Testis (tissue), 3 donors: ENCODE data around the gene LRRC4C. TPM values are rescaled to one million over a fixed set of nuclear protein-coding genes. Genes with fewer than 3 reads are reported as not detected.

Experiments used
- DNase-seq: peaks from one replicate; pipeline ENCODE4 v3.0.0-alpha.2; 2019
- H3K27ac ChIP-seq, 2 donors: fragments of 200-600 bp; sonication (generic); one replicate each; pipeline ENCODE4 v1.5.1; 2019
- H3K27me3 ChIP-seq: fragments of 200-600 bp; sonication (generic); one replicate; pipeline ENCODE4 v1.5.1; 2019
- H3K36me3 ChIP-seq: fragments of 200-600 bp; sonication (generic); one replicate; pipeline ENCODE4 v1.5.1; 2017; ENCODE audit warnings: low read depth; ENCODE audit errors: missing control alignments
- H3K4me1 ChIP-seq: fragments of 200-600 bp; sonication (generic); one replicate; pipeline ENCODE4 v1.5.1; 2019
- H3K4me3 ChIP-seq, 2 donors: fragments of 200-600 bp; sonication (generic); one replicate each; pipeline ENCODE4 v1.5.1; 2017 to 2019
- H3K9me3 ChIP-seq: fragments of 200-600 bp; sonication (generic); one replicate; pipeline ENCODE4 v1.5.1; 2017
- POLR2A ChIP-seq: fragments of 450-650 bp; IDR thresholded peaks from one replicate; pipeline ENCODE4 v1.6.1; 2017; ENCODE audit warnings: antibody characterized with exemption, mild to moderate bottlenecking, moderate library complexity
- WGBS, 2 donors: methylation state at CpG; one replicate each; pipeline ENCODE4 v1.1.5; 2018; 5-methylcytosine and 5-hydroxymethylcytosine counted together
- intact Hi-C: fragments of 100-400 bp; cut with DNase I; formaldehyde crosslinking; loops from one replicate; pipeline ENCODE4 v1.15.1; 2023; ENCODE audit warnings: low total_unique reads
- polyA plus RNA-seq: library from polyadenylated mRNA; stranded (reverse); fragments of 350-450 nt; fragmentation: Illumina TruSeq; extraction: RNeasy Lipid Tissue Mini Kit (QIAGEN cat#74804); gene quantifications from one replicate; pipeline ENCODE4 v1.2.3, GENCODE V29; 2014; ENCODE audit warnings: low read depth, low replicate concordance; ENCODE audit not compliant: insufficient read depth
- total RNA-seq, 2 donors: library from RNA; depleted of rRNA; stranded (reverse); fragments of >200 nt; gene quantifications; one replicate each; pipeline ENCODE4 v1.2.3, GENCODE V29; 2016
- TF ChIP-seq, protein P1 (sequence below), 3 experiments: fragments of 450-650 bp in 2 of 3; fragments of 200-600 bp in 1 of 3; sonication (generic) in 1 of 3; IDR thresholded peaks; one replicate each; pipeline ENCODE4 v1.5.1; 2016 to 2019; ENCODE audit warnings: antibody characterized with exemption in 3 of 3, mild to moderate bottlenecking in 2 of 3, moderate library complexity in 1 of 3

The LRRC4C gene
- total and polyA plus RNA-seq, 3 donors from 2014 or later: 0.16 to 0.56 (median 0.45) TPM

DNA sequence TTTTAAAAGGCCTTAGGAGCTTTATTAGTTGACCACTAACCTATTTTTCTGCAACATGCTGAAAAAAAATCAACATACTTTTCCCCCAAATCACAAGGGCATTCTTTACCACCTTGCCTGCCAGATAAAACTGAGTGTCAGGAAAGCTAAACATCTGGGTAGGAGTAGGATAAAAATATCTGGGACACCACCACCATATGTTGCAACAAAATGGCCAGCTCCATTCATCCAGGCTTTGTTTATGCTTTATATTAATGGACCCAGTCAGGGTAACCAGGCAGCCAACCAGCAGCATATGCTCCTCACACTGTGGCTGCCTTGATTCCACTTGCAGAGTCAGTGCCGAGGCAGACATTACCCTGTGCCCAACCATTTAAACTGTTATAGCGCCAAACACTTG, 1024.5 kb downstream of the LRRC4C start:
- Histone ChIP-seq H3K27ac (no peak overlapping the region), H3K9me3 (no peaks in the 10 kb centered on the region), H3K4me1 (no peaks in the 10 kb centered on the region), H3K27me3 (no peaks in the 10 kb centered on the region), H3K36me3 (no peaks in the 10 kb centered on the region), H3K4me3 (no peak overlapping the region)
- 88 to 95% methylated on average over 2 of the region's 2 CpGs for WGBS, 2 donors
- TF ChIP-seq POLR2A: no peak
- TF ChIP-seq, protein P1, sequence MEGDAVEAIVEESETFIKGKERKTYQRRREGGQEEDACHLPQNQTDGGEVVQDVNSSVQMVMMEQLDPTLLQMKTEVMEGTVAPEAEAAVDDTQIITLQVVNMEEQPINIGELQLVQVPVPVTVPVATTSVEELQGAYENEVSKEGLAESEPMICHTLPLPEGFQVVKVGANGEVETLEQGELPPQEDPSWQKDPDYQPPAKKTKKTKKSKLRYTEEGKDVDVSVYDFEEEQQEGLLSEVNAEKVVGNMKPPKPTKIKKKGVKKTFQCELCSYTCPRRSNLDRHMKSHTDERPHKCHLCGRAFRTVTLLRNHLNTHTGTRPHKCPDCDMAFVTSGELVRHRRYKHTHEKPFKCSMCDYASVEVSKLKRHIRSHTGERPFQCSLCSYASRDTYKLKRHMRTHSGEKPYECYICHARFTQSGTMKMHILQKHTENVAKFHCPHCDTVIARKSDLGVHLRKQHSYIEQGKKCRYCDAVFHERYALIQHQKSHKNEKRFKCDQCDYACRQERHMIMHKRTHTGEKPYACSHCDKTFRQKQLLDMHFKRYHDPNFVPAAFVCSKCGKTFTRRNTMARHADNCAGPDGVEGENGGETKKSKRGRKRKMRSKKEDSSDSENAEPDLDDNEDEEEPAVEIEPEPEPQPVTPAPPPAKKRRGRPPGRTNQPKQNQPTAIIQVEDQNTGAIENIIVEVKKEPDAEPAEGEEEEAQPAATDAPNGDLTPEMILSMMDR (IDR thresholded peaks at IDR 0.05): no peak
- intact Hi-C loops: no loop called here
- no peak for DNase-seq

- no peaks in the 10 kb centered on the region for H3K36me3 ChIP-seq
- no peaks in the 10 kb centered on the region for H3K9me3 ChIP-seq
- no peak overlapping the region for H3K4me3 ChIP-seq
- no peak for DNase-seq
- H3K27ac ChIP-seq: no peak overlapping the region
- 81 to 88% methylated on average over 2 of the region's 2 CpGs for WGBS, 2 donors
- TF ChIP-seq, protein P1 (IDR thresholded peaks at IDR 0.05): no peak
- TF ChIP-seq POLR2A: no peak
- no peaks in the 10 kb centered on the region for H3K4me1 ChIP-seq
- H3K27me3 ChIP-seq: no peaks in the 10 kb centered on the region
- intact Hi-C loops: no loop called here
Observed at GRCh38 chr11:40432358-40432757, 1027.1 kb downstream of the LRRC4C start.

DNA sequence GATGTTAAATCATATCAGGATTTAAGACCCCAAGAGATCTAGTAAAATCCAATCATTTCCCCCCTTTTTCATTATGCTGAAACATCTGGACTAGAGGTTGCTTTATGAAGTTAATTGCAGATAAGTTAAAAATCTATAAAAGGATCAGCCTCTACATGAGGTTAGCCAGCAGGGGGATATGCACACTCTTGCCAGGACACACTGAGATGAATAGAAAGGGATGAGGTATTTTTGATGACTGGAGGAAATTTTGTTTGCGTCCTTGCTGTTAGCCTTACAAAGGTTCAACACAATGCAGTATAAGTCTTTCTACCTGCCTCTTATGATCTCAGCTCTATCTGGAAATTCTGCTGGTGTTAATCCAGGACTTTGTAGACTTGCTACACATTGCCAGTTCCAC, 1034.3 kb downstream of the LRRC4C start:
- DNase-seq: no peak
- Histone ChIP-seq H3K4me1 (no peaks in the 10 kb centered on the region), H3K36me3 (no peaks in the 10 kb centered on the region), H3K4me3 (no peak overlapping the region), H3K27me3 (no peaks in the 10 kb centered on the region), H3K27ac (no peak overlapping the region), H3K9me3 (no peaks in the 10 kb centered on the region)
- TF ChIP-seq, protein P1 (IDR thresholded peaks at IDR 0.05): no peak
- TF ChIP-seq POLR2A: no peak
- WGBS, 2 donors: 86 to 91% methylated on average over 1 of the region's 1 CpG
- intact Hi-C loops: no loop called here

DNA sequence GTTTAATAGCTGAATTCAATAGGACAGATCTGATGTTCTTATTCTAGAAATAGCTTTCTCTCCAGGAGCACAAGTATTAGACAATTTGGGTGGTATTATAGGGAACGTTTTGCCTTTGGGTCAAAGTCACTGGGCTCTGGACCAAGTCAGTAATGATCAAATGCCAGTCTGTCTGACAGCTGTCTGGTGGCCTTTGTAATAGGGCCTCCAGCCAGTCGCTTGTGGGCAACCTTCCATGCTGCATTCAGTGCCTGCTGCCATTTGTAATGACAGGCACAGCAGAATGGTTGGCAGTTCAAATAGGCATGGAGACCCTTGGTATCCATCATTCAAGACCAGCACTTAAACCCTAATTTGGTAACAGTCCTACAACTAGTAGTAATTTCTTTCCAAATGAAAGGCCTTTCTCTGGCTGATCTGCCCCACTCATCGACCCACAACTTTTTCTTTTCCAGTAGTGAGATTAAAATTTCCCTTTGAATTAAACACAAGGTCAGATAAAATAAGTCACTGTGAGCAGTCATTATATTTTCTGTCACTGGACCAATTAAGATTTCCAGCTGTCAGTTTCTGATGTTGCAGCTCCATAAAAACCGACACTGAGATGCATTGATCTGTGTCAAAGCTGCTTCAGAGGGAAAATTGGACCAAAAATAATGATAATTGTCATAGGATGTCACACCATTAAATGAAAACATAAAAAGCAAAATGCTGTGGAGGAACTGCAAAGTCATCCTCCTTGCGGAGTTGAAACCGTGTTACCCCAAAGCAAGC, 1038.1 kb downstream of the LRRC4C start:
- no peaks in the 10 kb centered on the region for H3K4me1 ChIP-seq
- DNase-seq: no peak
- H3K36me3 ChIP-seq: no peaks in the 10 kb centered on the region
- H3K27me3 ChIP-seq: no peaks in the 10 kb centered on the region
- no peak overlapping the region for H3K4me3 ChIP-seq
- TF ChIP-seq POLR2A: no peak
- TF ChIP-seq, protein P1 (IDR thresholded peaks at IDR 0.05): no peak
- H3K27ac ChIP-seq: no peak overlapping the region
- WGBS, 2 donors: 82 to 84% methylated on average over 6 of the region's 6 CpGs
- H3K9me3 ChIP-seq: no peaks in the 10 kb centered on the region
- intact Hi-C loops: no loop called here

- TF ChIP-seq, protein P1 (IDR thresholded peaks at IDR 0.05): no peak
- no peak for TF ChIP-seq POLR2A
- Histone ChIP-seq H3K4me3 (no peak overlapping the region), H3K4me1 (no peaks in the 10 kb centered on the region), H3K36me3 (no peaks in the 10 kb centered on the region), H3K9me3 (no peaks in the 10 kb centered on the region), H3K27ac (no peak overlapping the region), H3K27me3 (no peaks in the 10 kb centered on the region)
- no peak for DNase-seq
- intact Hi-C loops: no loop called here
- 81 to 89% methylated on average over 3 of the region's 3 CpGs for WGBS, 2 donors
Observed at GRCh38 chr11:40417627-40418026, 1041.8 kb downstream of the LRRC4C start.
